Limb (tissue), 2 donors: ENCODE results near the gene OAT.
"Not testable (repeated sequence)": the region's sequence is repeated elsewhere in the genome, so short reads cannot be mapped to it uniquely, and the experiment has no call there.

Experiments
- DNase-seq, 2 donors: peaks; one replicate each; pipeline ENCODE4 v3.0.0-alpha.2; 2016; ENCODE audit errors: extremely low spot score in 2 of 2

The OAT gene

GRCh38 chr10:124379609-124380193 lies 39.0 kb downstream of the OAT start:
- DNase-seq = no peak

GRCh38 chr10:124378881-124379471 lies 39.7 kb downstream of the OAT start:
- DNase-seq = no peak

GRCh38 chr10:124378271-124378670 lies 40.5 kb downstream of the OAT start:
- DNase-seq = no peak

- no peak for DNase-seq
Measured at GRCh38 chr10:124377101-124377500, 41.6 kb downstream of the OAT start.

GRCh38 chr10:124376411-124376810 lies 42.3 kb downstream of the OAT start:
- DNase-seq = no peak

- no peak for DNase-seq
Measured at GRCh38 chr10:124375691-124376090, 43.0 kb downstream of the OAT start.

- no peak for DNase-seq
Measured at GRCh38 chr10:124375353-124375614, 43.4 kb downstream of the OAT start.

- DNase-seq = no peak
Measured at GRCh38 chr10:124374535-124375352, 44.0 kb downstream of the OAT start.

GRCh38 chr10:124372899-124373298 lies 45.8 kb downstream of the OAT start:
- DNase-seq = no peak

GRCh38 chr10:124370426-124370825 lies 48.3 kb downstream of the OAT start:
- no peak for DNase-seq

- no peak for DNase-seq
Measured at GRCh38 chr10:124369986-124370385, 48.7 kb downstream of the OAT start.

- not testable (repeated sequence) for DNase-seq
Measured at GRCh38 chr10:124369533-124369932, 49.2 kb downstream of the OAT start.

GRCh38 chr10:124369066-124369465 lies 49.7 kb downstream of the OAT start:
- no peak for DNase-seq

GRCh38 chr10:124367936-124368335 lies 50.8 kb downstream of the OAT start:
- no peak for DNase-seq

- no peak for DNase-seq
Measured at GRCh38 chr10:124367414-124367813, 51.3 kb downstream of the OAT start.

- DNase-seq = no peak
Measured at GRCh38 chr10:124366825-124367224, 51.9 kb downstream of the OAT start.

- DNase-seq = no peak
Measured at GRCh38 chr10:124366343-124366742, 52.4 kb downstream of the OAT start.

GRCh38 chr10:124364674-124365073 lies 54.0 kb downstream of the OAT start:
- DNase-seq = no peak

GRCh38 chr10:124362568-124362967 lies 56.2 kb downstream of the OAT start:
- DNase-seq = no peak

- DNase-seq = no peak
Measured at GRCh38 chr10:124359336-124359832, 59.3 kb downstream of the OAT start.

- DNase-seq = no peak
Measured at GRCh38 chr10:124357561-124357885, 61.2 kb downstream of the OAT start.

- DNase-seq = peak in 1 of 2 donors; percentile 17
Measured at GRCh38 chr10:124356701-124357560, 61.8 kb downstream of the OAT start.
